NCI-H2171 (cell line): ENCODE data around the gene FAM174C.
A peak's percentile ranks its signal among the peaks of the same experiment; 100 is the strongest.

Experiments
- DNase-seq: peaks from one replicate; lab custom pipeline; 2025; lab: John Stamatoyannopoulos, UW

FAM174C gene

DNA sequence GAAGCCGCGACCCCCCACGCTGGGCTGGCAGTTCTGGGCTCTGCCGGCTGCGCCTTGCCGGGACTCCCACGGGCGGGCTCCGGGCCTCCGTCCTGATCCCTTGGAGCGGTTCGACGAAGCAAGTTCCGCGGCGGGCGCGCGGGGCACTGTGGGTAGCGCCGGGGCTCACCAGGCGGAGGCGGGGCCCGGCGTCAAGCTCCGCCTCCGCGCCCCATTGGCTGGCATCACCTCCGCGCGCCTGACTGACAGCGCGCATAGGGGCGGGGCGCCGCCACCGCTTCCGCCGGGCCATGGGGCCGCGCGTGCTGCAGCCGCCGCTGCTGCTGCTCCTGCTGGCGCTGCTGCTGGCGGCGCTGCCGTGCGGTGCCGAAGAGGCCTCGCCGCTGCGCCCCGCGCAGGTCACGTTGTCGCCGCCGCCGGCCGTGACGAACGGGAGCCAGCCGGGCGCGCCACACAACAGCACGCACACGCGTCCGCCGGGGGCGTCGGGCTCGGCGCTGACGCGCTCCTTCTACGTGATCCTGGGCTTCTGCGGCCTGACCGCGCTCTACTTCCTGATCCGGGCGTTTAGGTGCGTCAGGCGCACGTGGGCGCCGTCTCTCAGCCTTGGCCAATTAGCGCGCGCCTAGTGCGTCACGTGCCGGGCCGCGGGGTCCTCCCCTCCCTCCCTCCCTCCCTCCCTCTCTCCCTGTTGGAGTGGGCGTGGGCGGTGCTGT lies at the start of gene FAM174C:
Gene FAM174C (plus strand): TSS at position 271 of the 716 bp plus-strand sequence. CDS start 20 bp downstream, at position 291.
- peak; percentile 98 for DNase-seq

DNA sequence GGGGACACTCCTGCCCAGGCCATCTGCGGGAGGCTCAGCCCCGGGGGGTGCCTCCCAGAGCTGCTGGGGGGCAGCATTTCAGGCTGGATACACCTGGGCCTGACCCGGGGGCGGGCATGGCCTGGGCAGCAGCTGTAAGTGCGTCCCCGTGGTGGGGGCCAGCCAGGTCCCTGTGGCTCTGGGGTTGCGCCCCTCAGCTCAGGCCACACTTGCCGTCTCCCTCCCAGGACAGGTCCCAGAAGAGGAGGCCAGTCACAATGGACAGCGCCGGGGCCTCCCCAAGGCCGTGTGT lies 49.2 kb upstream of the FAM174C start:
- DNase-seq, result no peak

DNA sequence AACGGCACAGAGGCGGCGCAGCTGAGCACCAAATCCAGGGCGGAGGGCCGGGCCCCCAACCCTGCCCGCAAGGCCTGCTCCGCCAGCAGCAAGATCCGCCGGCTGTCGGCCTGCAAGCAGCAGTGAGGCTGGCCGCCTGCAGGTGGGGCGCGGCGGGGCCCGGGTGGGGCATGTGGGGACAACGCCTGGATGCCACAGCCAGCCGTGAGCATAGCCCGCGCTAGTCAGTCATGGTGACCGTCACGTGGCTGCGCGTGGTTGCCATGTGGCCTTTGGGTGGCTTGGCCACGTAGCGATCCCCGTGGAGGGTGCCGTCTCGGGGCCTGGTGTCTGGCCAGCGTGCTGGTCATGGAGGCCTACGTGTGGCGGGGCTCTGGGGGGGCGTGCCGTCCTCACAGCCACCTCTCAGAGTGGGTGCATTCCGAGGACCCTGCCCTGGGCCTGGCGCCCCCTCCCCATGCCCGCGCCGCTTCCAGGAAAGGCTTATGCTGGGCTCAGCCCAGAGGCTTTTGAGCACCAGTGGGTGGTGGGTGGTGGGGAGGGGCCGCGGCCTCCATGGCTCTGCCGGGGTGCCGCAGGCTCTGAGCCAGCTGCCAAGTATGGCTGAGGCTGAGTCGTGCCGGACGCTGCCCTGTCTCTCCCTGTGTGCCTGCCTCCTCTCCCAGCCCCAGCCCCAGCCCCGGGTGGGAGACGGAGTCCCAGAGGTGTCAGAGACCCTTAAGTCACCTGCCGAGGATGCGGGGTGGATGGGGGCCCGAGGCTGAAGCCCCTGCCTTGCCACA lies 48.6 kb upstream of the FAM174C start:
- DNase-seq, result no peak

DNA sequence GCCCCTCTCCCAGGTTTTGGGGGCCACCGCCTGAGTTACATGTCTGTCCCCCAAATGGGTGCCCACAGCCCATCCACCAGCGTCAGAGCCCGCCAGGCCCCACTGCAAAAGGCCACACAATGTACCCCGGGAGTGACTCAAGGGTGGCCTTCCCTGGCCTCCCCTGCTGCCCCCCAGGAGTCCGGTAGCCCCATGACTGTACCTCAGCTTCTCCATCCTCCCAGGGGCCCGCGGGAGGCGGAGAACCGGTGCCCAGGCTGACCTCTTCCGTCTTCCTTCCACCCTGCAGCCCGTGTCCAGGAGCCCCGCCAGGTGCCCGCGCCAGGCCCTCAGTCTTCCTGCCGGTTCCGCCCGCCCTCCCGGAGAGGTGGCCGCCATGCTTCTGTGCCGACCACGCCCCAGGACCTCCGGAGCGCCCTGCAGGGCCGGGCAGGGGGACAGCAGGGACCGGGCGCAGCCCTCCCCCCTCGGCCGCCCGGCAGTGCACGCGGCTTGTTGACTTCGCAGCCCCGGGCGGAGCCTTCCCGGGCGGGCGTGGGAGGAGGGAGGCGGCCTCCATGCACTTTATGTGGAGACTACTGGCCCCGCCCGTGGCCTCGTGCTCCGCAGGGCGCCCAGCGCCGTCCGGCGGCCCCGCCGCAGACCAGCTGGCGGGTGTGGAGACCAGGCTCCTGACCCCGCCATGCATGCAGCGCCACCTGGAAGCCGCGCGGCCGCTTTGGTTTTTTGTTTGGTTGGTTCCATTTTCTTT lies 47.9 kb upstream of the FAM174C start:
- DNase-seq, result no peak

DNA sequence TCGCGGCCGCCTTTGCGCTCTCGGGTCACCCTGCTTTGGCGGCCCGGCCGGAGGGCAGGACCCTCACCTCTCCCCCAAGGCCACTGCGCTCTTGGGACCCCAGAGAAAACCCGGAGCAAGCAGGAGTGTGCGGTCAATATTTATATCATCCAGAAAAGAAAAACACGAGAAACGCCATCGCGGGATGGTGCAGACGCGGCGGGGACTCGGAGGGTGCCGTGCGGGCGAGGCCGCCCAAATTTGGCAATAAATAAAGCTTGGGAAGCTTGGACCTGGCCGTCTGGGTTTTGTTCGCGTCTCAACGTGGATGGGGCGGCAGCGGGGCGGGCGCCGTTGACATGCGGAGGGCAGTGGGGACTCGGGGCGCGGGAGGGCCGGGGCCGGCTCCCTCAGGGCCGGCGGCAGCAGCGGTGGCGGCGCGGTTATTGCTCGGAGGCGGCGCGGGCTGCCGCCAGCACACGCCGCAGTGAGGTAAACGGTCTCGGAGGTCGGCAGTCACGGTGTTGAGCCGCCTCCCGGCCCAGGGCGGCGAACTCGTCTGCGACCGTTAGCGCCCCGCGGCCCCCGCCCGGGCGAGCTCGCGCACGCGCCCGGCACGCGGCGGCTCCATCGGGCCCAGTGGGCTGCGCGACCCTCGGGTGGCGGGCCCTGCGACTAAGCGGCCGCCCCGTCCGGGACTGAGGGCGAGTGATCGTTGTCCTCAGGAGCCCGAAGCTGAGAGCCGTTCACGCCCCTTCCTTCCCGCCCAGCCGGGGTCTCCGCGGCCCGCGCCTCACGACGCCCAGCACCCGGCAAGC lies 47.0 kb upstream of the FAM174C start:
- no peak for DNase-seq

DNA sequence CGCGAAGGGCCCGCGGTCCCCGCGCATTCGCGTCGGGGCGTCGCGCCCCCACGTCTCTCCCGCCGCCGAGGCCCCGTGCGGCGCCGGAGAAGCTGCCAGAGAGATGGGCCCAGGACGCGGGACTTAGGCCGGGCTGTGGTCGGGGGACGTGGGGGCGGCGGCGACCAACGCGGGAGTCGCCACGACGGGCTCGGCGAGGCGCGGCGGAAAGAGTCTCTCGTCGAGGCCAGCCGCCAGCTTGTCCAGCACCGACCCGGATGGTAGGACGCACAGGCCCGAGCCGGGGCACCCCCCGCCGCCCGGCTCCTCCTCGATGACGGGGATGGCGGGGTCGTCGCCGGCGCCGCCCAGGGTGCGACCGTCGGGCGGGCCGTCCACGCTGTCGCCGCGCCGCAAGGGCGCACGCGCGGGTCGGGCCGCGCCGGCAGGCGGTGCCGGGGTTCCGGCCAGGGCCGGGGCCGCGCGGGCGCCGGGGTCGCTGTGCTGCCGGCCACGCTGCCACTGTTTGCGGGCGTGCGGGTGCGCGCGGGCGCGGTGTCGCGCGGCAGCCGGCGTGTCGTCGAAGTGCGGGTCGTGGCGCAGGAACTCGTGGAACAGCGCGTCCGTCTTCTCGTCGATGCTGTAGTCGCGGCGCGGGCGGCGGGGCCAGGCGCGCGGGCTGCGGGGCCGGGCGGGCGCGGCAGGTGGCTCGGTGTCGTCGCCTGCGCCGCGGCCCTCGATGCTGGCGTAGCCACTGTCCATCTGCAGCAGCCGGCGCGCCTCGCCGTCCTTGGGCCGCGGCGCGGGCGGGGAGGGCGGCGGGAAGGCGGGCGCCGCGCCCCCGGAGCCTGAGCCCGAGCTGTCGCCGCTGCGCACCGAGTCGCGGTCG lies 46.0 kb upstream of the FAM174C start:
- DNase-seq, result no peak

DNA sequence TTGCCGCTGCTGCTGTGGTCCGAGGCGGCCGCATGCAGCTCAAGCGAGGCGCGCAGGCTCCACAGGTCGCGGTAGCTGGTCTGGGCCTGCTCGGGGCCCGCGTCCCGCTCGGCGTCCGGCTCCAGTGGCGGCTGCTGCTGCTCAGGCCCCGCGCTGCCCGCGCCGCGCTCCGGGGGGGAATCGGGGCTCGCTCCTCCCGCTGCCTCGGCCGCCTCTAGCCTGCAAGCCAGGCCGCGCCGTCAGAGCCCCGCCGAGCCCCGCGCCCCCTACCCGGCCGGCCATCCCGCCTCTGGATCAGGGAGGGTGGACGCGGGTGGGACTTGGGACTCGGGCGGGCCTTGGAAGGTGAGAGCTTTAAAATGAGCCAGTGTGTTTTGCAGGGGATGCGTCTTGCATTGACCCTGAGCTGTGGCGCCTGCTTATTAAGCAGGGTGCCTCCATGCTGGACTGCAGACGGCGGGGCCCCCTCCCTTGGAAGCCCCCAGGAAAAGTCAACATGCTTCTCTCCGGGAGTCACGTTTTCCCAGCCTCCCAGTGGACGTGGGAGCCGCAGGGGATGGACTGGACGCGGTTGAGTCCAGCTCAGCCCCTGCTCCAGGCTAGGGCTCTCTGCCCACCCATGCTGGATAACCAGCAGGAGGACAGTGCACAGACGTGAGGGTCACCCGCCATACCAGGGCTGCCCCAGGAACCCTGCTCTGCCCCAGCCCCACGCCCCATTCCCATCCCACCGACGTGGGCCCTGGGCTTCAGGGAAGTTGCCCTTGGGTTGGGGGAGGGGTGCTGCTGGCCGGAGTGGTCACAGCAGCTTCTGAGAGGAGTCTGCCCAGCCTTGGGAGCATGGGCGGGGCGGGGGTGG lies 45.2 kb upstream of the FAM174C start:
- DNase-seq, result no peak

DNA sequence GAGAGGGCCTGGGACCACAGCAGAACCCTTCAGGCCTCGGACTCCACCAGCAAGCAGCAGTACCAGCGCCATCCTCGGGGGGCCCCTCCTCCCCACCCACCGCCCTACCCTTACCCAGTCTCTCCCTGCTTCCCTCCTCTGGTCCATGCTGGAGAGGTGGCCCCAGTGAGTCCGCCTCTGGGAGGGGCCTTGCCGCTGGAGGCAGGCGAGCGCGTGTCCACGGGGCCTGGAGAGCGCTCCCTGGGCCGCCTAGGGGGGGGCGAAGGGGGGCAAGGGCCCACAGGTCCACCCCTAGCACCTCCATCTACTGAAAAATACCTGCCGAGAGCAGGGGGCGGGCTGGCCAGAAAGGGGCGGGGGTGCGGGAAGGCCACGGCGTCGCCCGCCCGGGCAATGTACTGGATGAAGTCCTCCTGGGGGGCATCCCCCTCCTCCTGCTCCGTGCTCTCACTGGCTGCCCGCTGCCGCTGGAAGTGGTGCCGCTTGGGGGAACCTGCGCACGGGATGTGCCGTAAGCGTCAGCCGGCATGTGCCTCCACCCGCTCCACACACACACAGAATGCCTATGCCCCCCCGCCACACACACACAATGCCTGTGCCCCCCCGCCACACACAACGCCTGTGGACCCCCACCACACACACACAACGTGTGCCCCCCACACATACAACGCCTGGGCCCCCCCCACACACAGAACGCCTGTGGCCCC lies 44.4 kb upstream of the FAM174C start:
- no peak for DNase-seq

DNA sequence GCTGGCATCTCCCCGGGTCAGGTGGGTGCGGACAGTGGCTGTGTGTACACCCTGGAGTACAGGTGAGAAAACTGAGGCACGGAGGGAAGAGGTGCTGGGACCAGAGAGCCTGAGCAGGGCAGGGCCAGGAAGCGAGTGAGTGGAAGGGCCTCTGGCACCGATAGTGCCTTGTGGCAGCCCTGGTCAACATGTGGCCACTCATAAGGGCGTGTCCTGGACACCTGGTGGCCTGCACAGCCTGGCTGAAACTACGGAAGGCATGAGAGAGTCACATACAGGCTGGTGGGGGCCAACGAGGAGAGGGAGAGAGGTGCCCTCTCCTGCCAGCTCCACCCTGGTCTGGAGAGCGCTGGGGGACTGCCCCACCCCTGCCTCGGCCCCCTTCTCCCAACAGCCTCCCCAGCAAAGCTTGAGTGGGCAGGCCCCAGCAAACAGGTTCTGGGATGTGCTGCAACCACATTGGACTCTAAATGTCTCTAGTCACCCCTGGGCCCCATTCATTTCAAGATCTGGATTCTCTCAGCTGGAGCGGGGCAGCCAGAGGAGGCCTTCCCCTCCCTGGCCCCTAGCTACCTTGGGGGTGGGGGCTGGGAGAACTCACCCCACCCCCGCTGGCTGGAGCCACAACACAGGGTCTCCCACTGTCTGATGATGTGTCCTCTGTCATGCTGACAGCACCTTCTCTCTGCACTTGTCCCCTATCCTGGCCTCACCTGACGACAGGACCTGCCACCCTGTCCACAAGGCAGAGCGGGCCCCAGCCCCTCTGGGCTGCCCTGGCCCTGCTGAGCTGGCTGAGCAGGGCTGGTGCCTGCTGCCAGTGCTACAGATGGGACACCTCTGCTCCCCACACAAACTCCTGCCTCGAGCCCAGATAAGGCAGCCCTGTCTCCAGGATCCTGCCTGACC lies 43.3 kb upstream of the FAM174C start:
- DNase-seq, result no peak

DNA sequence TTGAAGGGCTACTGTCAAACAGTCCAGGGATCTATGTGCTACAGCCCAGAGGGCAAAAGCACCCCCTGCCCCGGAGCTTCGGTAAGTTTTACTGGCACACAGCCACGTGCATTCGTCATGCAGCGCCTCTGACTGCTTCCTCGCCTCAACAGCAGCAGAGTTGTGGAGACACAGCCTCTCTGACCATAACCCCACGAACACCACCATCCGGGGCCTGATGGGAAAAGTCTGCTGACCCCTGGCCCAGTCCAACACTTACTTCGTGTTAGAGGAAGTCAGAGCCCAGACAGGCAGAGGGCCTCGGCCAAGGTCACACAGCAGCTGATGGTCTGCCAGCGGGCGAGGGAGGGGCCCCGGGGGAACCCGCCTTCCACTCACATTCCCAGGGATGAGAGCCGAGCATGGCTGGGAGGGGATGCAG lies 42.7 kb upstream of the FAM174C start:
- no peak for DNase-seq

DNA sequence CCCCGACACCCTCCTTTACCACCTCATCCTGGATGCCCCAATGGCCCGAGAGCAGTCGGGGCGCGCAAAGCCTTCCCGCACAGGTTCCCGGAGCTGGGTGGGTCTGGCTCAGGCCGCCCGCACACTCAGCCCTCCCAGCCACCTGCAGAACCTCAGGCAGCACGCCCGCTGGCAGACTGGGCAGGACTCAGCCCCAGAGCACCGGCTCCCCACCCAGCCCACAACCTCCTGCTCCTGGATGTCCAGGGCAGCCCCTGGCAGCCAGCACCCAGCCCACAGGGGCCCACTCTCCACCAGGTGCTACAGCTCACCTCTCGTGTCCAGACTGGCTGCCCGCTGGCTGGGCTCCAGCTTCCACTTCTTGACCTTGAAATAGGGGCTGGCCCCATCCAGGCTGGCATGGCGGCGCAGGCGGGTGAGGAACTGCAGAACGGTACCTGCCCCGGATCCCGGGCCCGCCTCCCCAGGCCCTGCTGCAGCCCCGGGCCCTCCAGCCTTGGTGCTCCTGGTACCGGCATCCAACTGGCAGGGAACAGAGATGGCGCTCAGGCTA lies 42.1 kb upstream of the FAM174C start:
- DNase-seq, result no peak

DNA sequence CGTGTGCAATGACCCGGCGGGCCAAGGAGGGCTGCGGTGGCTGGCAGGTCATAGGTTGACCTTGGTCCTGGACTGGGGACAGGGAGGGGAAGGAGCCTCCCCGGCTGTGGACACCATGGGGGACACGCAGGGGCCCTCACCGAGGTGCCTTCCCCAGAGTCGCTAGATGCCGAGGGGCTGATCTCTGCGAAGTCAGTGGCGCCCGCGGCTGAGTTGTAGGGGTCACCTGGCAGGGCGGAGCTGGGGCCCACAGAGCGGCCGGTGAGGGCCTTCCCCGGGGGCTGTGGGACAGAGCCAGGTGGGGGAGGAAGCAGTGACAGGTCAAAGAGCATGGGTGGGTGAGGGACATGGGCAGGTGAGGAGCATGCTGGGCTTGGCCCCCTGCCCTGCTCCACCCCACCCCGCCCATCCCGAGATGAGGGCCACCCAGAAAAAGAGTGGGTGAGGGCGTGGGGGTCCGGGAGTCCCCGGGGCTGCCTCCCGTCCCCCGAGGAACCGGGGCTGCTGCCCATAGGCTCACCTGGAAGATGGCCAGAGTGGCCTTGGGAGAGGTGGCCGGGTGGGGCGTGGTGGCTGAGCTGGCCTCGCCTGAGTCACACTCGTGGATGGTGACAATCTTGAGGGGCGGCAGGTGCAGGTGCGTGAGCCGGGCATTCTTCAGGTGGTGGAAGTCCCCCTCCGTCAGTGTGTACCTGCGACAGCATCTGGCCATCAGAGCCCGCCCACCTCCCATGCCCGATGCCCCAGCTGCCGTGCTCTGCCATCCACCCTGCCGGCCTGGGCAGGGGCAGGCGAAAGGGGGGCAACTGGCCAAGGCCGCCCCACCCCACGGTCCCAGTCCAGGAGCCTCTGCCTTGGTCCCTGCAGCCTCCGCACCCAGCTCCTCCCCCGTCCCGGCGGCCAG lies 41.0 kb upstream of the FAM174C start:
- no peak for DNase-seq

DNA sequence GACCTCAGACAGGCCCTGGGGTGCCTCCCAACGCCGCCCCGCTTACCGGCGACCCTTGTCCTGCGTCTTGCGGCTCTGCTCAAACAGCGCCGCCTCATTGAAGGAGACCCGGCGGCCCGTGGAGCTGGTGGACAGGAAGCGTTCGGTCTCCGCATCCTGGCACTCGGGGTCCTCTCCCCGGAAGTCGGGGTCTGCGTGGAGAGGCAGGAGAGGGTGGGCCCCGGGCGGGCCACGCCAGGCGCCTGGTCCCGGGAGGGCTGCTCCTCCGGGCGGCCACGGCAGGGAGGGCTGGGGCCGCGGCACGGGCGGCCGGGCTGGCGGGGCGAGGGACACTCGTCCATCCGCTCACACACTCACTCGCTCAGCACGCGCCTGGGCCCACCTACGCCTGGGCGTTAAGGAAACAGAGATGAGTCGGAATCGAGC lies 40.4 kb upstream of the FAM174C start:
- DNase-seq, result no peak

DNA sequence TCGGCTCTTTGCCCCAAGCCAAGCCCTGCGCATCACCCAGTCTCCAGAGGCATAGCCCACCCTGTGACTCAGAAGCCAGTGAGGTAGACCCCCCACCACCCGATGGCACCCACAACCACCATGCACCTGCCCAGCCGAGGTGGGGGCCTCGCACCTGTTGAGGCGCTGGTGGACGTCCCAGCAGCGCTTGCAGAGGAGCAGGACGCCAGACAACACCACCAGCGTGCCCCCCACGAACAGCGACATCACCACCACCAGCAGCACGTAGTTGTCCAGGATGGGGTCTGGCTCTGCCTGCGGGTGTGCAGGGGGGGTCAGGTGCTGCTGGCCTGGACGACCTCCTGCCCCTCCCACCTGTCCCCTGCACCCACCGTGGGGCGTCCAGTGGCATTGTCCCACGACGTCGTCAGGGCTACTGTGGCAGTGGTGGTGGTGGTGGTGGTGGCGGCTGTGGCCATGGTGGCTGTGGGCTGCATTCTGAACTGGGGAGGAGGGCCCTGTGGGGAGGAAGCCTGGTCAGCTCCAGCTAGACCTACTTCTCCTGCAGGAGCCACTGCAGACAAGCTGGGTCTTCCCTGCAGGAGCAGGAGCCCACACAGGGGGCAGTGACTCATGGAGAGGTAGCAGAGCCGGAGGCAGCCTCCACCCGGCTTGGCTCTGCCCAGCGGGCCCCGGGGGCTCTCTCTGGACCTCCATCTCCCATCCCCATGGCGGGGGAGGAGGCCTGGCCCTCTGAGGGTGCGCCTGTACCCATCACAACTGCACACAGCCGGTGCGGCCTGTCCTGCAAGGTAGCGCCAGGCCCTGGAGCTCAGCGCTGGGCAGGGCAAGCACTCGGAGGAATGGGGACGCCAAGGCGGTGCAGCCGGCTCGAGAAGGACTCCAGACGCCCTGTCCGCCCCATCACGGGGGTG lies 39.4 kb upstream of the FAM174C start:
- no peak for DNase-seq

DNA sequence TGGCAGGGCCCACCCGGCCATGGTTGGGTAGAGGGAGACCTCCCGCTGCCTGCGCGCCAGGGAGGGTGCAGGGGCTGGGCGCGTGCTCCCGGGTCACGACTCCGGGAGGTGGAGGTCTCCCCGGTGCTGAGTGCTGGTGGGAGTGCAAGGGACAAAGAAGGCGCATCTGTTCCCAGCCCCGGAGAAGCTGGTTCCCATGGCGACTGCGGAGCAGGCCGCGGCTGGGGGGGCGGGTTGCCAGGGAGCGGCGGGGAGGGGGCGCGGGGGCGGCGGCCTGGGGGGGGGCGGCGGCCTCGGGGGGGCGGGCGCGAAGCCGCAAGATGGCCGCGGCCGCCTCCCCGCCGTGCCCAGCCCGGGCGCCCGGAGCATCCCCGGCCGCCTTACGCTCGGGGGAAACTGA lies 38.8 kb upstream of the FAM174C start:
- peak; percentile 67 for DNase-seq
